Activated naive CD8-positive, alpha-beta T cell treated with anti-CD3 and anti-CD28 coated beads, Interleukin-2, amount 50 U/mL, for 24 hours (primary cell): Measurements from ENCODE around the gene SPEG.

Experiments
- ATAC-seq: fragments of 150-1000 bp; cut with Tn5 transposase; one replicate; pipeline ENCODE4 v1.10.0; 2021
- DNase-seq: peaks from one replicate; pipeline ENCODE4 v3.0.0; 2021
- H3K27ac Mint-ChIP-seq: one replicate; pipeline ENCODE4 v1.8.0; 2021; ENCODE audit warnings: mild to moderate bottlenecking, mixed read lengths
- H3K27me3 Mint-ChIP-seq: one replicate; pipeline ENCODE4 v1.8.0; 2021; ENCODE audit warnings: mixed read lengths
- H3K36me3 Mint-ChIP-seq: one replicate; pipeline ENCODE4 v1.8.0; 2021; ENCODE audit warnings: low read depth, mixed read lengths
- H3K4me1 Mint-ChIP-seq: one replicate; pipeline ENCODE4 v1.8.0; 2021; ENCODE audit warnings: mixed read lengths
- H3K4me3 Mint-ChIP-seq: one replicate; pipeline ENCODE4 v1.8.0; 2021; ENCODE audit warnings: mild to moderate bottlenecking, moderate library complexity, mixed read lengths
- H3K9me3 Mint-ChIP-seq: one replicate; pipeline ENCODE4 v1.8.0; 2021; ENCODE audit warnings: mixed read lengths

The SPEG gene

DNA sequence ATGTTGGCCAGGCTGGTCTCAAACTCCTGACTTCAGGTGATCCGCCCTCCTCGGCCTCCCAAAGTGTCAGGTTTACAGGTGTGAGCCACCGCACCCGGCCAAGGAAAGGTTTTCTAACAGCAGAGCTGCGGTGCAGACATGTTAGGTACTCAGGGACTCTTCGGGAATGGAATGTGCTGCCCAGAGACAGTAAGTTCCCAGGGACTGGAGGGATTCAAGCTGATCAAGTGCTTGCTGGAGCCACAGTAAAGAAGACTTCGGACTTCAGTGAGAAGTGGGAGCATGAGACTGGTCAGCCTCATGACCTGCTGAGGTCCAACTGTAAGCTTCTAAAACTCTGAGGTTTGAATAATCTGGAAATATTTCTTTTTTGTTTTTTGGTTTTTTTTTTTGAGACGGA is 24.3 kb upstream of the SPEG start:
- H3K27me3 Mint-ChIP-seq: peaks cover 17% of the 10 kb centered on the region
- no peak overlapping the region for H3K4me3 Mint-ChIP-seq
- H3K36me3 Mint-ChIP-seq: no peaks in the 10 kb centered on the region
- H3K9me3 Mint-ChIP-seq: no peaks in the 10 kb centered on the region
- ATAC-seq (no peak), DNase-seq (no peak)
- H3K4me1 Mint-ChIP-seq: no peaks in the 10 kb centered on the region
- H3K27ac Mint-ChIP-seq: no peak overlapping the region

- no peaks in the 10 kb centered on the region for H3K4me1 Mint-ChIP-seq
- H3K27ac Mint-ChIP-seq: no peak overlapping the region
- no peak for ATAC-seq
- no peaks in the 10 kb centered on the region for H3K9me3 Mint-ChIP-seq
- peaks cover 36% of the 10 kb centered on the region for H3K27me3 Mint-ChIP-seq
- no peaks in the 10 kb centered on the region for H3K36me3 Mint-ChIP-seq
- no peak for DNase-seq
- H3K4me3 Mint-ChIP-seq: no peak overlapping the region
These were observed 19.8 kb upstream of the SPEG start for GRCh38 chr2:219414857-219415256.

- Mint-ChIP-seq H3K4me3 (no peak overlapping the region), H3K27ac (no peak overlapping the region), H3K36me3 (no peaks in the 10 kb centered on the region), H3K4me1 (no peaks in the 10 kb centered on the region), H3K9me3 (no peaks in the 10 kb centered on the region), H3K27me3 (peaks cover 41% of the 10 kb centered on the region)
- ATAC-seq: no peak
- DNase-seq: no peak
These were observed 18.9 kb upstream of the SPEG start for GRCh38 chr2:219415580-219416234.

GRCh38 chr2:219416235-219416602 is 18.4 kb upstream of the SPEG start:
- Mint-ChIP-seq H3K9me3 (no peaks in the 10 kb centered on the region), H3K4me3 (no peak overlapping the region), H3K36me3 (no peaks in the 10 kb centered on the region), H3K27ac (no peak overlapping the region), H3K4me1 (no peaks in the 10 kb centered on the region), H3K27me3 (peaks cover 41% of the 10 kb centered on the region)
- DNase-seq (no peak), ATAC-seq (no peak)

DNA sequence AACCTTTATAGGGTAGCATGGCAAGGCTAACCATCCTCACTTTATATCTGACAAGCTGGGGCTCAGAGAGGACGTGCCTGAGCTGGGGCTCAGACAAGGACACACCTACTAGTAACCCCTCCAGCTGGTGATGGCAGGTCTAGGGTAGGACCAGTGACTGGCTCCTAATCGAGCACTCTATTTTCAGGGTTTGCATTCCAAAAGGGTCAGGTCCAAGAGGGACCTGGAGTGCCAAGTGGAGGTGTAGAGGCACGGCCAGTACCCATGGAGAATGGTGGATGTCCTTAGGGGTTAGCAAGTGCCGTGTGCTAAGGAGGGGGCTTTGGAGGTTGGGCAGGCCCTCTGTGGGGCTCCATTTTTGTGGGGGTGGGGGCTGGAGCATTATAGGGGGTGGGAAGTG is 17.7 kb upstream of the SPEG start:
- Mint-ChIP-seq H3K4me3 (no peak overlapping the region), H3K27me3 (peaks cover 39% of the 10 kb centered on the region), H3K27ac (no peak overlapping the region), H3K9me3 (no peaks in the 10 kb centered on the region), H3K4me1 (no peaks in the 10 kb centered on the region), H3K36me3 (no peaks in the 10 kb centered on the region)
- DNase-seq: no peak
- ATAC-seq: no peak

GRCh38 chr2:219417374-219417773 is 17.3 kb upstream of the SPEG start:
- peaks cover 41% of the 10 kb centered on the region for H3K27me3 Mint-ChIP-seq

GRCh38 chr2:219418155-219419011 is 16.3 kb upstream of the SPEG start, which contains the start of gene DES:
Gene DES (plus strand): TSS chr2:219418377. CDS start chr2:219418463, 86 bp downstream.
- DNase-seq: no peak
- Mint-ChIP-seq H3K4me3 (no peak within 1 kb of the TSS), H3K27ac (no peak within 1 kb of the TSS), H3K27me3 (peaks cover 40% of the 10 kb centered on the region), H3K36me3 (no peaks in the 10 kb centered on the region), H3K9me3 (no peaks in the 10 kb centered on the region), H3K4me1 (no peaks in the 10 kb centered on the region)
- ATAC-seq: no peak

More at GRCh38 chr2:219417374-219417773, 17.3 kb upstream of the SPEG start:
- Mint-ChIP-seq H3K27ac (no peak overlapping the region), H3K4me3 (no peak overlapping the region), H3K4me1 (no peaks in the 10 kb centered on the region), H3K9me3 (no peaks in the 10 kb centered on the region), H3K36me3 (no peaks in the 10 kb centered on the region)
- DNase-seq: no peak
- no peak for ATAC-seq

- no peak for ATAC-seq
- DNase-seq: no peak
- Mint-ChIP-seq H3K4me1 (no peaks in the 10 kb centered on the region), H3K27ac (no peak overlapping the region), H3K9me3 (no peaks in the 10 kb centered on the region), H3K36me3 (no peaks in the 10 kb centered on the region), H3K4me3 (no peak overlapping the region), H3K27me3 (peaks cover 39% of the 10 kb centered on the region)
These were observed 15.7 kb upstream of the SPEG start for GRCh38 chr2:219419012-219419324.

GRCh38 chr2:219419331-219420197 is 15.1 kb upstream of the SPEG start:
- Mint-ChIP-seq H3K4me3 (no peak overlapping the region), H3K36me3 (no peaks in the 10 kb centered on the region), H3K27me3 (peaks cover 39% of the 10 kb centered on the region), H3K9me3 (no peaks in the 10 kb centered on the region), H3K4me1 (no peaks in the 10 kb centered on the region), H3K27ac (no peak overlapping the region)
- DNase-seq (no peak), ATAC-seq (no peak)

DNA sequence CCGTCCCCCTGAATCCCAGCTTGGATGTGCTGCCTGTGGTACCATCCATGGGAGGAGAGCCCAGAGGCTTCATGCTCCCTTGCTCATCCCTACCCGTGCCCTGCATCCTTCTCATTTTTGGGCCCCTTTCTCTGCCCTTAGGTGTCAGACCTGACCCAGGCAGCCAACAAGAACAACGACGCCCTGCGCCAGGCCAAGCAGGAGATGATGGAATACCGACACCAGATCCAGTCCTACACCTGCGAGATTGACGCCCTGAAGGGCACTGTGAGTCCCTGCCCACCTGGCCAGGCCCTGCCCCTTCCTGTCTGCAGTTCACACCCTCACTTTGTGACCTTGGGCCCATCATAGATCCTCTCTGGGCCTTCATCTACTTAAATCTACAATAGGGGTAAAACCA is 14.0 kb upstream of the SPEG start:
- H3K27me3 Mint-ChIP-seq: peaks cover 39% of the 10 kb centered on the region
- H3K4me3 Mint-ChIP-seq: no peak overlapping the region
- no peaks in the 10 kb centered on the region for H3K36me3 Mint-ChIP-seq
- DNase-seq: no peak
- H3K27ac Mint-ChIP-seq: no peak overlapping the region
- ATAC-seq: no peak
- no peaks in the 10 kb centered on the region for H3K9me3 Mint-ChIP-seq
- H3K4me1 Mint-ChIP-seq: no peaks in the 10 kb centered on the region

GRCh38 chr2:219421323-219421722 is 13.3 kb upstream of the SPEG start:
- Mint-ChIP-seq H3K36me3 (no peaks in the 10 kb centered on the region), H3K27ac (no peak overlapping the region), H3K4me1 (no peaks in the 10 kb centered on the region), H3K27me3 (peaks cover 36% of the 10 kb centered on the region), H3K9me3 (no peaks in the 10 kb centered on the region), H3K4me3 (no peak overlapping the region)
- ATAC-seq (no peak), DNase-seq (no peak)

- H3K4me1 Mint-ChIP-seq: no peaks in the 10 kb centered on the region
- ATAC-seq: no peak
- peaks cover 32% of the 10 kb centered on the region for H3K27me3 Mint-ChIP-seq
- H3K27ac Mint-ChIP-seq: no peak overlapping the region
- H3K9me3 Mint-ChIP-seq: no peaks in the 10 kb centered on the region
- no peak overlapping the region for H3K4me3 Mint-ChIP-seq
- no peak for DNase-seq
- H3K36me3 Mint-ChIP-seq: no peaks in the 10 kb centered on the region
These were observed 11.6 kb upstream of the SPEG start for GRCh38 chr2:219422952-219423534.

DNA sequence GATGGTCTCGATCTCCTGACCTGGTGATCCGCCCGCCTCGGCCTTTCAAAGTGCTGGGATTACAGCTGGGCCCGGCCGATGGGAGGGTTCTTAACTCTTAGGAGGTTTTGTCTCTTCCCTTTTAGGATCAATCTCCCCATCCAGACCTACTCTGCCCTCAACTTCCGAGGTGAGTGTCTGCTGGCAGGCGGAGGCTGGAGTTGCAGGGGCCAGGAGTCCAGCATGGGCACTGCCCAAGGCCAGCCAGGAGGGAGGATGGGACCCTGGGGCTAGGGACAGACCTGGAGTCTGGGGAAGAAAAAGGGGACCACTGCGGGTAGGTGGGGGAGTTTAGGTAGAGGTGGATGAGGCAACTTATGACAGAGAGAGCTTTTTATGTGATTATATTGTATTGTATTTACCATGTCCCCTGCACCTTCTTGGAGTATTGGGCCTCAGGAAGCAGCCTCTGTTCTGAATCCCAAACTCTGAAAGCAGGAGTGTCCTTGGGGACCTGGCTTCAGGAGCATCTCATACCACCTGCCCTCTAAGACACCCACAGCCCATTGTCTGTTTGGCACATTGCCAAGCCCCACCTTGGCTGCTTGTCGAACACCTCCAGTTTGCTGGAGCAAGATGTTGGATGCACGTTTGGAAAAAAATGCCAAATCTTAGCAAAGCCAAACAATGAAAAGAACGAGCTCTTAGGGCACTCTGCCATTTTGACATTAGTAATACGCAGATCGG is 10.8 kb upstream of the SPEG start:
- Mint-ChIP-seq H3K27me3 (peaks cover 30% of the 10 kb centered on the region), H3K4me1 (no peaks in the 10 kb centered on the region), H3K27ac (no peak overlapping the region), H3K36me3 (no peaks in the 10 kb centered on the region), H3K4me3 (no peak overlapping the region), H3K9me3 (no peaks in the 10 kb centered on the region)
- DNase-seq: no peak
- no peak for ATAC-seq
